GM18861 (cell line): ENCODE data around the gene NUDCD3.

Source experiments
- ATAC-seq: cut with Tn5 transposase; IDR thresholded peaks from one replicate; pipeline ENCODE4 v1.9.1; 2021; ENCODE audit not compliant: unreplicated experiment

NUDCD3 gene

DNA sequence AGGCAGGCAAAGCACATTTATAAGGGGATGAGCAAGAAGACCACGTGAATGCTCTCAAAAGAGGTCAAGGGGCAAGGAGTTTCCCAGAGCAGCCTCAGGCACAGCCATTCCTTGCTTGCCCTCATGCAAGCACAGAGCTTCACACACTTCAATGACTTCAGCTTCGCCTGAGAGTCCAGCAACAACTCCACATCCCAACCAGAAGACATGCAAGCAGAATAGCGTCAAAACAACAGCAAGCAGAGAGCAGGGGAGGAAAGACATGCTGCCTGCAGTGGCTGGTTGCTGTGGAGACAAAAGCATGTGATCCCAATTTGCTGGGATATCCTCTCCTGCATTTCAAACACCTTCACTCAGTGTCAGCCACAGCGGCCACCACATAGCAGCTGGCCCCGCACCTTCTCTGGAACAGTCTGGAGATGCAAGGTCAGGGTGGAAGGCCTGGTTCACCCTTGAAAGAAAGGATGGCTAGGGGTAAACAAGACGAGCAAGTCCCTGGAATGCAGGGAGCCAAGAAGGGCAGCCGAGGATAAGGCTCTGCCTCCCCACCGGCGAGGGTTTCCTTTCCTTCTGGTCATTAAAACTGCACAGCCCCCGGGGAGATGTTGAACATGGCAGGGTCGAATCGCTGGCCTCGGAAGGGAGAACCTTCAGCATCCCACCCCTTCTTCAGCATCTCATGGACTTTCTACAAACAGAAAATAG lies 104.9 kb downstream of the NUDCD3 start:
- ATAC-seq = no peak

DNA sequence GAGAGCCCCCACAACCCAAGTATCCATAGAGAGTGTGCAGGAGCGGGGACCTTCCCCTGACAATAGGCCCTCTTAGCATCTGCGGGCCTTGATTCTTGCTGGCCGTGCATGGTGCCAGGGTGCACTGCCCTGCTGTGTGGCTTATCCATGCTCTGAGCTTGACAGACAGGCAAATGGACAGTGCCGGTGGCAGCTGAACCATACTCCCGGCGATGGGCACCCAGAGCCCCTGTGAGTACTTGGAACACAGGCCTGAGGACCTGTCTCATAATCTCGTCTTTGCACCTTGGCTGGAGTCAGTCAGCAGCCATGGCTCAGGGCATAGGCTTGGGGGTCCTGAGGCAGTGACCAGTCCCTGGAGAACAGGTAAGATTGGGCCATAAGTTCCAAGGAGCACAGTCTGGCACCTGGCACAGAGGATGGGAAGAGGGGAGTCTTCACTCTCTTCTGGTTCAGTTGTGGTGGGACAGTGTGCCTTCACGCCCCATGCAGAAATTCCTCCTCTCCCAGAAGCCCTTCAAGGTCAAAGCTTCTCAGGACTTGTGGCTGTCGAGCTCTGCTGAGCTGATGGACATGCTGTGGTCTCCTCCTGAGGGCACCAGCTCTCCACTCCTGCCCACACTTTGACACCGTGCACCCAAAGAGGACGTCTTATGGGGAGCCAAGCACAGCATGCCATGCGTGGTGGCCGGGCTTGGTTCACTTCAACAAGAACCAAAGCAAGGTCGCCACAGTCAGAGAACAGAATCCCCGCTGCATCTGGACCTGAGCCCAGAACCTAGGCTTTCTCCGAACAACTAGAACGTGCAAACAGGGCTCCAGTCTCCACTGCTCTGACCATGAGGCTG lies 105.6 kb downstream of the NUDCD3 start:
- no peak for ATAC-seq

DNA sequence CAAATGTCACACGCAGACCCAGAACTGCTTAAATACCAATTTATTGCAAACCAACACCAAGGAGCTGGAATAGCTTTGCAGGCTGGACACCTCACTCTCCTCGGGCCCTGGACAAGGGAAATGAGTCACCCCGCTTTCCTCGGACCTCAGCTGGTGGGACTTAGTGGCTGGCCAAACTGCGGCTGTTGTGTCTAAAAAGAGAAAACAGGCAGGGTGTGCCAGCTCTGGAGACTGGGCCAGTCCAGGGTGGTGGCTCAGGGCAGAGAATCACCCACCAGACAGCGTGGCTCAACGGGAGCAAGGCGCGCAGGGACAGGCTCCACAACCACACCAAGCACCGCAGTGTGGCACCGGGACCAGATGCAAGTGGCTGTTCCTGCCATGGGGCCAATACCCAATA lies 106.9 kb downstream of the NUDCD3 start:
- no peak for ATAC-seq

DNA sequence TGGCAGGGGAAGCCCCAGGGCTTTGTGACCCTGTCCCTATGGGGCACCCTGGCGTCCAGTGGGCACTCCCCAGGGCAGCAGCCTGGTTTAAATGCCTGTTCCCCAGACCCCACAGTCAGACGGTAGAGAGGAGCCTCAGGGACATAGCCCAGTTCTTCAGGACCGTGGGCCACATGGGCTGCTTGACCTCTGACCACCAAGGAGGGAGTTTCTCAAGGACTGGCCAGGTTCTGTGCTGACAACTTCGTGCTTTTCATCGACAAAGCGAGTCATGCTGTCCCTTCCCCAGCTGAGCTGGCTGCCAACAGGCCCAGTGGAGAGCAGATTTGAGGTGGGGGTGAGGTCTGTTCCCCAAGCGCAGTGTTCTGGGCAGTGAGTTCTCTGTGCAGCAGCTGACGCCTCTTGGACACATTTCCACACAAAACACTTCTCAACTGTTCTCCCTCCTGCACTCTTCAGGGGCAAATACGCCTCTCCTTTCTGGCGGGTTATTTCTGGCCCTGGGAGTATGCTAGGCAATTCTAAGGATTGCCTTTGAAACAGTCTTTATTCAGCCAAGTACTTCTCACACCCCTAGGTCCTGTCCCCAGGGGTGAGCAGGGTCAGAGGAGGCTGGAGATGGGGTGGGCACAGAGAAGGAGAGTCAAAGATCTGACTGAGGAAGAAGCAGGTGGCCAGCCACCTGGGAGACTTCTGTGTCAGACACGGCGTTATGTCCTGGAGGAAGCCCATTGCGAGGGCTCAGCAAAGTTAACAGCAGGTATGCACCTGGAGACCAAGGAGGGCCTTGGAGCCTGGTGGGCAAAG lies 107.8 kb downstream of the NUDCD3 start:
- ATAC-seq = no peak

DNA sequence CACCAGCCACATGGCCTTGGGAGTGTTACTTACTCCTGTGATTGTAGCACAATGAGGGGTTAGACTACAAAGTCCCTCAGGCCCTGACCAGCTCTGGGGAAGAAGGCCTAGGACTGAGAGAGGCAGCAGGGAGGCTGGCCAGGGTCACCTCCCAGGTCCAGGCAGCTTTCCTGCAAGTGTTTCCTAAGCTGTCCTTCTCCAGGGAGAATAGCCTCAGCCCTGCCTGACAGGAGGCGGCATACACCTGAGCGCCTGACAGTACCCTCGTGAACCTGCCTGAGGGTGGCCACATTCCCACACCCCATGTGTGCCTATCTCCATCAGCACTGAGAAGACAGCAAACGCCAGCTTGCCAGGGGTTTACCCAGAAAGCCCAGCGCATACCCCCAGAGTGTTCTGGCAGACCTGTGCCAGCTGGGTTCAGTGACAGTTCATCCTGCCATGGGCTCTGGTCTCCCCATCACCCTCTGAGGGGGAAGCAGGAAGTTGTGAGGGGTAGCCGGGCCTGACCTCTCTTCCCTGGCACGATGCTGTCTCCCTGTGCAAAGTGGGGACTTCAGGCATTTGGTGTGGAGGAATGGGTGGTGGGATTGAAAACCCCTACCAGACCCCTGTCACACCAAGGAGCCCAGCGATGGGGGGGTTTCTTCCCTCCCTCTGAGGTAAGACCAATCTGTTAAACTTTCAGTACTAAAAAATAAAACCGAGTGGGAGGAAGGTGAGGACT lies 108.8 kb downstream of the NUDCD3 start:
- ATAC-seq = no peak

DNA sequence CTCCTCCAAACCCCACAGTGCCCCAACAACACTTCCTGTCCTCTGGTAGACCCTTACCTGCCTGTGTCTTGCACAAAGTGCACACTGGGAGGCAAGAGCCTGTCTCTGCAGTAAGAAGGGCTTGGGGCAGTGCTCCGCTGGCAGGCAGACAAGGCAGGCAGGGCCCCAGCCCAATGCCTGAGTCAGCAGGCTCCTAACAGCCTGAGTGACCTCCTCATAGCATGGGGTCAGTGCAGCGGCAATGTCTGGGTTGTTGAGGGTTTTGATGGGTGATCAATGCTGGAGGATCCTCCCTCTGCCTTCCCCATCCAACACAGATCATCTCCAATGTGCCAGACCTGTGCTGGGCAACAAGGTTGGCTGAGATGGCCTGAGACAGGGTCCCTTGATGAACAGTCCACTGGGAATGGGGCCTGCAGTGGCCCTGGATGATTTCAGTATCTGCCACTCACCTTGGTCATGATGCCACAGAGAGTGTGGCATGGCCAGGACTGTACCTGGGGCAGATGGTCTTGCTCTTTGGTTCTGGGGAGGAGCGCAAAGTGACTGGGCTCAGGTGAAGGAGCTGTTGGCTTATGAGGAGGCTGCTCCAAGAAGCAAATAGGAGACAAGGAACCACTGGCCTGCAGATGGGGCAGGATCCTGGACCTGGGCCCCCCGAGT lies 109.5 kb downstream of the NUDCD3 start:
- ATAC-seq = no peak

DNA sequence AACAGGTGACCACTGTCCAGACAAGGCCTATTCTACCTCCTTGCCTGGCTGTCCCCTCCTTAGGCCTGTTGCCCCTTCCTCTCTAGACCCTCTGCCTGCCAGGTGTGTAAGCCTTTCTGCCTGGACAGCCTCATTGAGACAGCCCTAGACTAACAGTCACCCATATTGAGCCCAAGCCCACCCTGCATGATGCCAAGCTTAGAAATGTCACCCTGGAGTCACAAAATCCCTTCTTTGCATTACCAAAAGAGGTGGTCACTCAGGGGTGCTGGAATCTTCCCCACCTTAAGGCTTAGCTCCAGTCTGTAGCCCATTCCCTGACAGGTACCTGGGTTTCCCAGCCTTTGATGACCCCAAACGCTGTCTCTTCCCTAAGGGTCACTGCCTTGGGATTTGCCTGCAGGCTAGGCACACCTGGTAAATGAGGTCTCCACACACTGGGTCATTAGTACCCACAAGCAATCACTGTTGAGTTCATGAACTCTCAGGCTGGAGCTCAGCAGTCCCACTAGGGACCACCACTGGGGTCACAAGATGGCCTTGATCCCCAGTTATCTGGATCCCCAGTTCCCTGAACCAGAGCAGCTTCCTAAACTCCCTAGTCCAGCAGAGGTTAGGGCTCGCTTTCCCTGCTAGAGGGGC lies 110.1 kb downstream of the NUDCD3 start:
- ATAC-seq = no peak

DNA sequence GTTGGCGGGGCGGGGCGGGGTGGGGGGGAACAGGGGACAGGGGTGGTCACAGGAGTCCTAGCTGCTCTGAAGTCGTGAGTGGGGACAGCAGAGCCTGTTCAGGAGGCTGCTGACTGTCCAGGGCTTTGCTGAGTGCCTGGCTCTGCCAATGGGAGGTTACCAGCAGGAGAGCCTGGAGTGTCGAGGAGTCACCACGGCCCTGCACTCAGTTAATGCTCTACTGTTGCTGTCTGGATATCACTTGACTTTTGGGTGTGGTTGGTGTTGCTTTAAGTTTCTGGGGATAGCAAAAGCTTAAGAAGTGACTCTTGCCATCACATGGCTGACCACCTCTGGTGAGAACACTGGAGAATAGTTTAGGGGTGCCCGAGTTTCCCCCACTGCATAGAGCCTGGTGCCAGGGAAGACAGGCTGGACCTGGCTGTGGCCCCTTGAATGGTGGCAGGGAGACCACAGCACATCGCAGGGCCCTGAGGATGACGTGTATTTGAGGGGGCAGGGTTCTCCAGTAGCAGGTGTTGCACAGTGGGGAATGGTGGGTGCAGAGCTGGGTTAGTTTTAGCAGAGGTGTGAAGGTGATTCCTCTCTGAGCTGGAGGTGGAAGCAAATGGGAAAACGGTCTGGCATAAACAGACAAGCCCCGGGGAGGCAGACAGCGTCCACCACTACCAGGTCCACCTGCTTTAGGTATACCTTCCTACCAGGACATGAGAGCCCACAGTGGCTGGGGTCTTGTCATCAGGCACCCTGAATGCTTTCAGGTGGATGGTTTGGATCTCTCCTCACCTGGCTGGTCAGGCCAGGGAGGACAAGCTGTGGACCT lies 110.9 kb downstream of the NUDCD3 start:
- no peak for ATAC-seq

DNA sequence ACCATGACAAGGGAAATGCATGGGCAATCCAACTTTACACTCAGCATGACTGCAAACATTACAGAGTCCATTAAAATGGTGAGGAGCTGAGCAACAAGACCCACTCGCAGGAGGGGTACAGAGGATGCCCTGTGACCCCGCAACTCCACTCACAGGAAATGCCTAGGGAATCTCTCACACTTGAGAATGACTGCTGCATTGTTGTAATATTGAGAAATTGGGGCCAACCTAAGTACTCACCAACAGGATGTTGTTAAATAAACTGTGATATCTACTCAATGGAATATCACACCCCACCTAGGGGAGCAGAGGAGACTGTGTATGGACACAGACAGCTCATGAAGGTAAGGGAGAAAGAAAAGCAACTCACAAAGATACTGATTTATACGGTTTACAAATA lies 111.7 kb downstream of the NUDCD3 start:
- ATAC-seq = no peak

DNA sequence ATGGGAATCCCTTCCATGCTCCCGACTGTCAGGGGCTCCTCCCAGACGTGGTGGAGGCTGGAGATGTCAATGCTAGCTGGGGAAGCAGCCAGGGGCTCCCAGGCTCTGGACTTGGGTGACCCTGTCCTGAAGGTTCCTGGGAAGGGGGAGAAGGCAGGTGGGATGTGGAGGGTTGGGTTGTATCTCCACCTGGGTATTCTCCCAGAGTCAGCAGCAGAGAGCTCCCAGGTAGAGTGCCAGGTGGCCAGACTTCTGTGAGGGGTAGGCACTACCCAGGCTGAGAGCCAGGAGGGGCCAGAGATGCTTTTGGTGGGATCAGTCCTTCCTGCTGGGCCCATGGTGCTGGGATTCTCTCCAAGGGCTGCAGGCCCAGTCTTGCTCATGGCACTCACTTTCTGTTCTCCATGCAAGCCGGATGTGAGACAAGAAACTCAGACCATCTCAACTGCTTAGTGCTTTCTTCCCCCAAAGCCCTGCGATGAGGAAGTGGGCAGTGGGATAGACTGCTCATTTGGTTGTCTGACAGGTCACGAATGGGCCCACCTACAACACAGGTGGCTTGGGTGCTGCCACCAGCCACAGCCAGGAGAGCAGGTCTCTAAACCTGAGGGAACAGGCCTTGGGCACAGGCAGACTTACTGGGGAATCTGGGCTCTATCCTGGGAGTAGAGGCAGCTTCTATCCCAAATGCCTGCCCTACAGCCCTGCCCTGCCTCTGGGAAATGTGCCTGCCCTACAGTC lies 112.6 kb downstream of the NUDCD3 start:
- peak; percentile 71 for ATAC-seq

DNA sequence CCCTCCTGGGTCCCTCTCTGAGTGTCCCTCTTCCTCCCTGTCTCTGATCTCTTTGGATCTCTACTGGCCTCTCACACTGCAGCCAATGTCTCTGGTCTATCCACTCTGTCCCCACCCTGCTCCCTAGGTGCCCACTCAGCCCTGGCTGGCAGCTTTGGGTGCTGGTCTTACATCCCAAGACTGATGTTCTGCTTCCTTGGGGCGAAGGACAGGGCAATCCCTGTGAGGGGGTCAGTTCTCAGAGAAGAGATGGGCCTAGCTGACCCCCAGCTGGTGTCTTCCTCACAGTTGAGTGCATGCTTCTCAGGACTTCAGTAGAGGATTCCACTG lies 113.4 kb downstream of the NUDCD3 start:
- no peak for ATAC-seq

DNA sequence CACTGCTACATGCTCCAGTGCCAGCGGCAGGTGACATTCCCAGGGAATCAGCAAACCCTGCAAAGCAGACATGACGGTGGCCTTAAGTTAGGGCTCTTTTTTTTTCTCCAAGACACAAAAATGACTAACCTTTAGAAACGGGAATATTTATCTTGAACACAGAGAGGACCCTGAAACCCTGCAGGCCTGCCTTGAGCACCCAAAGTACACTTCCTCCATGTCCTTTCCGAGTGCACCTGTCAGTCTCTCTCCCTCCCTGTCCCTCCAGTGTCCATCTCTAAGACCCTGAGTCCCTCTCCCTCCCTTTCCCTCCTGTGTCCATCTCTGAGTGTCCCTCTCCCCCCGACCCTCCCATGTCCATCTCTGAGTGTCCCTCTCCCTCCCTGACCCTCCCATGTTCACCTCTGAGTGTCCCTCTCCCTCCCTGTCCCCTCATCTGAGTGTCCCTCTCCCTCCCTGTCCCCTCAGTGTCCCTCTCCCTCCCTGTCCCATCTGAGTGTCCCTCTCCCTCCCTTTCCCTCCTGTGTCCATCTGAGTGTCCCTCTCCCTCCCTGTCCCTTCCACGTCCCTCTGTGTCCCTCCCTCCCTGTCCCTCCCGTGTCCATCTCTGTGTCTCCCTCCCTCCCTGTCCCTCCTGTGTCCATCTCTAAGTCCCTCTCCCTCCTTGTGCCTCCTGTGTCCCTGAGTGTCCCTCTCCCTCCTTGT lies 113.9 kb downstream of the NUDCD3 start:
- no peak for ATAC-seq

DNA sequence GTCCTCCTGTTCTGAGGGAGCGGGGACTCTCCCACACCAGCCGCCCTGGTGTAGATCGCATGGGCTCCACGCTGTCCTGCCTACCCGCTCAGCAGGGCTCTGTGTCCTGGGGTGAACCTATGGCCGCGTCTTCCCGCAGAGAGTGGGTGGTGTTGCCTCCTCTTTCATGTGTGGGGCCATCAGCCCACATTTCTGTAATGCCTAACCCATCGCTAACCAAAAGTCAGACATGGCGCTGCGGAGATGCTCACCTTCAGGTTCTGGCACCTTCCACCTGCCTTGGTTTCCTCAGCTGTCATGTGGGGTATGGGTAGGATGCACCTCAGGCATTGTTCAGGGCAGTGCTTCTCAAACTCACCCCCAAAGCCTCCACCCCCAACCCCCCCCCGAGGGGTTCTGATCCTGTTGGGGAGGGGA lies 114.5 kb downstream of the NUDCD3 start:
- ATAC-seq = no peak

DNA sequence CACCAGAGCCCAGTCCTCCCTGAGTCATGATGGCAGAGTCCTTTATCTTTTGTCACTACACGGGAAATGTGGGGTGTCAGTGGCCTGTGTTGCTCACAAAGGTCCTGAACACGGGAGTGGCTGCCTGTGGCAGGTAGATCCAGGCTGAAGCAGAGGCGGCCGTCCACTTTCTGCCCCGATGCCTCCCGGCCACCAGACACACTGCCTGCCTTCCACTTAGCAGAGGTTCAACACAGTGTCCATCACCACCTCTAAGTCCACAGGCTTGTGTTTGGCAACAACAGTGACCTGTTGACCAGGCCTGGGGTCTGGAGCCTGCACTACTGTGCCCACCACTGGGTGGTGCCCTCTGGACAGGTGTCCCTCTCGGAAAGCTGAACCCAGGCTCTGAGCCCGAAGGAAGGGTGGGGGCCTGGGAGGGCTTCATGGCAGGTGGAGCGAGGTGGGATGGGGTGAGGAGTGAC lies 115.2 kb downstream of the NUDCD3 start:
- ATAC-seq = no peak

DNA sequence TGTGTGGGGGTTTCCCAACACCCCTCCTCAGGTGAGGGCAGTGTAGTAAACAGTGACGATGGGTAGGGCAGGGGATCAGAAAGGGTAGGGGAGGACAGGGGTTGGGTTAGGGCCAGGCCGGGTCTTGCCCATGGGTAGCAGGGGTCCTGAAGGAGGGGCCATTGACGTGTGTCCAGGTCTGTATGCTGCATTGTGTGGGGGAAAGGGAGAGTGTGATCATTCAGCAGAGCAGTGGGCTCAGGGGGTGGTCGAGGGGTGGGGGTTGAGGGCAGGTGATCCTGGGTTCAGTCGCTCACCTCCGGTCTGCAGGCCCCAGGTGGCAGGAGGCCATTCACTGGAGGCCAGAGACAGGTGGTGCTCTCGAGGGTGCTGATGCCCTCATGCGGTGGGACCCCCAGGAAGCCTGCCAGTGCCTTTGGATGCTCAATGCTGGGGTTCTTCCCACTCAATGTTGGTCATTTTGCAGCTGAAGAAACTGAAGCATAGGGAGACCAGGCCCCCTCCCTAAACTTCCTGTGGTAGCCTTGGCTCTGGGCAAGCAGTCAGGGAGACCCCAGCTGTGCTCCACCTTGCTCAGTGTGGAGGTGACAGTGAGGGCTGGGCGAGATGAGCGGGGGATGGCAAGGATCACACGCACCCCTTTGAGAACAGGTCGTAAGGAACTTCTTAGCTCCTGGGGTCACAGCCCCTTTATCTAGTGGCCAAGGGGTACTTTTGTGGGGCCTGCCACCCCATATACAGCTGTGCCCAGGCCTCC lies 116.3 kb downstream of the NUDCD3 start:
- ATAC-seq = no peak

DNA sequence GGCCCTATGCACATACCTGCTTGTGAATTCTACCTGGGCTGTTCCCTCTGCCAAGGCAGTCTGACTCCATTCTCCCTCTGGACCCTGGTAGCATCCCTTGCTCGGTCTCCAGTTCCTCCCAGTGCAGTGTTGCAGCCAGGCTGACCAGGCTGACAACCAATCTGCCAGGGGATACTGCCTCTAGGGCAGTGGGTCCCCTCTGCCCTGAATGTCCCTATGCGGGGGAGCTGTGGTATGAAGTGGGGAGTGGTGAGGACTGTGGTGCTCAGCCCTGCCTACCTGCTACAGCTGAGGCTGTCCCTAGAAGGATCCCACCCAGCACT lies 117.1 kb downstream of the NUDCD3 start:
- ATAC-seq = no peak
